HG02885 (cell line): ENCODE measurements around the gene TMPRSS4.

Experiments used
- ATAC-seq: cut with Tn5 transposase; IDR thresholded peaks from one replicate; pipeline ENCODE4 v1.9.1; 2021; ENCODE audit warnings: mild to moderate bottlenecking; ENCODE audit not compliant: unreplicated experiment, poor library complexity

The TMPRSS4 gene

GRCh38 chr11:118074785-118075184, 2.1 kb upstream of the TMPRSS4 start:
- ATAC-seq = no peak

DNA sequence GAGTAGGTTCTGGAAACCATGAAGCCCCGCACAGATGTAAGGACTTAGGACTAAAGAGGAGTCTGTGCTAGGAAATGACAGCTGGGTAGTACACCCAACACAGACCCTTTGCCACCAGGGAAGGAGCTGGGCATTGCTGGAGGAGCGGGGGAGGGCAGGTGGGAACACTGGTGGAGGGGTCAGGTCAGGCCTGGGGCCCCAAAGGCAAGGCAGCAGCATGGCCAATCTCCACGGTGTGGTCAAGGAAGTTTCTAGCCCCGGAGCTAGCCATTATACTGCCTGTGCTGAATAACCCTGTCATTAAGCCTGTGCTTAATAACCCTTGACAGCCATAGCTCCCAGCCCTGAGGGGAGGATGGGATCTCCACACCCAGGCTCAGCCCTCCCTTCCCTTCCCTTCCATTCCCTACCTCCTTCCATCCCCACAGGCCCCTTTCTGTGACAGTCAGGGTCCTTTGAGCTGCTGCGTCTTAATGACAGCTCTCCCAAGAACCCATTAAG, 2.1 kb downstream of the TMPRSS4 start:
- ATAC-seq = no peak

GRCh38 chr11:118079491-118079890, 2.6 kb downstream of the TMPRSS4 start:
- no peak for ATAC-seq

DNA sequence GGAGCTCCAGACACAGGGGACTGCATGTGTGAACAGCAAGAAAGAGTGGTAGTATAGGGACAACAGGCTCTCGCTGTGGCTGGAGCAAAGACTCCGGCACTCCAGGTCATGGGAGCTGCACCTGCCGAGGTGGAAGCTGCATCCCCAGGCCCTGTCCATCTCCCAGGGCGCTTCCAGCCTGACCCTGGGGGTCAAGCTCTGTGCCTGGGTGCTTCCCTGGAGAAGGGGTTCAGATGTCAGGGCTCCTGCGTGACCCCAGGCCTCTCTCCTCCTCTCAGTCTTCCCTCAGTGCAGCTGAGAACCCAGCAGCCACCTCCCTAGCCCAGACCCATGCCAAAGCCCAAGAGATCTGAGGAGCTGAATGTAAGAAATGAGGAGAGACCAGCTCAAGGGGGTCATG, 3.4 kb downstream of the TMPRSS4 start:
- no peak for ATAC-seq

GRCh38 chr11:118081241-118081958, 4.5 kb downstream of the TMPRSS4 start:
- ATAC-seq = no peak

GRCh38 chr11:118082880-118083552, 6.1 kb downstream of the TMPRSS4 start:
- no peak for ATAC-seq

- ATAC-seq = no peak
Observed at GRCh38 chr11:118084247-118084646, 7.4 kb downstream of the TMPRSS4 start.

DNA sequence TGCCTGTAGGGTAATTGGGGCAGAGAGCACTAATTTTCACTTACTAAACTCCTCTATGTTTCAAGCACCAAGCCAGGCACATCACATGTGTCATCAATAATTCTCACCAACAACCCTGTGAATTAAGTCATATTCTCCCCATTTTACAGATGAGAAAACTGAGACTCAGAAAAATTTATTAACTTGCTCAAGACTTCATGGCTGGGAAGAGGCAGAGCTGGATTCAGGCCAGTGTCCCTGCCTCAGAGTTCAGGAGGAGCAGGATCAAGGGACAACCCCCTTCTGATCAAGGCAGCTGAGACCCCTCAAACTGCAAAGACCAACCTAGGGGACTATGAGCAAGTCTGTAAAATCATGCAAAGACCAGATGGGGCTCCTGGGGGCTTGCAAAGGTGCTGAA, 7.8 kb downstream of the TMPRSS4 start:
- ATAC-seq = no peak

GRCh38 chr11:118086913-118087768, 10.3 kb downstream of the TMPRSS4 start, which contains the start of gene SMIM35:
Gene SMIM35 (minus strand): TSS chr11:118086963. CDS start chr11:118086757, 206 bp downstream.
- ATAC-seq = no peak

GRCh38 chr11:118087931-118088330, 11.1 kb downstream of the TMPRSS4 start:
- no peak for ATAC-seq

DNA sequence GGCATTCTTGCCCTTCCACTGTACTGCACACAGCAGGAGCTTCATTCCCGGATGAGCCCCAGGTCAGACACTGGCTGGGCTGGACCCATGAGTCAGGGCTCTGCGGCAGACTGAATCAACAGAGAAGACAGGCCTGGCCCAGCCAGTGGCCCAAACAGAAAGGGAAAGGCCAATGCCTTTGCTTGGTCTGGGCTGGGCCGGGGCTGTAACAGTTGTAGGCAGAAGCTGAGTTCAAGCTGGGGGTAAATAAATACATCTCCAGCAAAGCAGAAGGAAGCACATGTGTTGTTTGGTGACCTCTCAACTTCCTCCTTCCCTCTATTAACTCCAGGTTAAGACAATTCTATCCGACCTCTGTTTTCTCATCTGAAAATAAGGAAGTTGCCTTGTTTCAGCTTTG, 11.7 kb downstream of the TMPRSS4 start:
- no peak for ATAC-seq

- ATAC-seq = no peak
Observed at GRCh38 chr11:118090545-118091162, 13.8 kb downstream of the TMPRSS4 start.

- no peak for ATAC-seq
Observed at GRCh38 chr11:118091690-118092089, 14.8 kb downstream of the TMPRSS4 start.

GRCh38 chr11:118092907-118093571, 16.2 kb downstream of the TMPRSS4 start:
- ATAC-seq = no peak

- ATAC-seq = no peak
Observed at GRCh38 chr11:118095493-118095892, 18.6 kb downstream of the TMPRSS4 start.

GRCh38 chr11:118095967-118096367, 19.1 kb downstream of the TMPRSS4 start:
- no peak for ATAC-seq

DNA sequence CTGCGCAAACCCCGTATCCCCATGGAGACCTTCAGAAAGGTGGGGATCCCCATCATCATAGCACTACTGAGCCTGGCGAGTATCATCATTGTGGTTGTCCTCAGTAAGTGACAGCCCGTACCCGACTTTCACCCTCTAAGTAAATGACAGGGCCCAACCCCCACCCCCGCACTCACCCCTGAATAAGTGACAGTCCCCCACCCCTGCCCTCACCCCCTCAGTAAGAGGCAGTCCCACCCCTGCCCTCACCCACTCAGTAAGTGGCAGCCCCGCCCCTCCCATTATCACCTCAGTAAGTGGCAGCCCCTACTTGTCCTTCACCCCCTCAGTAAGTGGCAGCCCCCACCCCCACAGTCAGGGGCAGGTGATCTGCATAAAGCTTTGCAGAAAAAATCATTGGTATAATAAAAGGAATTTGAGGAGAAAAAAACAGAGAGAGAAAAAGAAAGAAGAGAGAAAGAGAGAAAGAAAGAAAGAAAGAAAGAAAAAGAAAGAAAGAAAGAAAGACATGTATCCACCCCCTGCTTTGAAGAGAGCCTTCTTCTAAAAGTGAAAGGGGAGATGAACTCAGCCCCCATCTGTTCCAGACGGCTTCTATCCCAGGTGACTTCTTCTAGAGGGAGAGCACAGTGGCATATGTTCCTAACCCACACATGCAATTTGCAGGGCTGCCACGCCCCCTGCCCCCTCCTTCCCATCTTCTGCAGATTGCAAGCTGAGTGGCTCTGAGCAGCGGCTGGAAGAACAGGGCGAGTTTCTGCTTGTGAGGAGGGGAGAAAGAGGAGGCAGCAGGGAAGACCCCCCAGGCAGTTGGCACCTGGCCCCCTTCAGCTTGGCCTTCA, 22.3 kb downstream of the TMPRSS4 start:
- ATAC-seq = no peak

DNA sequence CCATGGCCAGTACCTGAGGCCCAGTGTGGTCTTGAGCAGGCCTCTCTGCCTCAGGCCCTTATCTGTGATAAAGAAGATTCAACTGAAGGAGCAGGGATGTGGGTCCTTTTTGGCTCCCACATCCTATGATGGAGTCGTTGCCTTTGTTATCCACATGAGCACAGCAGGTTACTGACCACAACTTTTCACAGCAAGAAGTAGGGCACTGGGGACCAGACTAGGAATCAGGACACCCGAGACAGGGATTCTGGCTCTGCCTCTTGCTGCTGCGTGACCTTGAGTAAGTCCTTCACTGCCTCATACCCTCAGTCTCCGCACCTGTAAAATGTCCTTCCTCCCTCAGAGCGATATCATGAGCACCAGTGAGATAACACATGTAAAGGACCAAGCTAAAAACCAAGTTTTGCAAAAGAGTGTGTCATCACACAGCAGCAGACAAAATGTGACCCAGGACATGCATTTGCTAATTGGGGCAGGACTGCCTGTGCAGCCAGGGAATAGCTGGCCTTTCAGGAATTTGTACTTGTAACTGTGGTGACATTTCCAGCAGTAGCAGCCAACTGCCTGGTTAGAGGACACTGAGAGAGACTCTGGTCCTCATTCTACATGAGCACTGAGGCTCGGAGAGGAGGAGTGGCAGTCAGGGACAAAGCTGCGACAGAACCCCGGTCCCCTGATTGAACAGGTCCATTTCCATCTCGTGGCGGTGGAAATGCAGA, 23.1 kb downstream of the TMPRSS4 start:
- no peak for ATAC-seq
